ENCODE measurements around the gene EARS2.

- TF ChIP-seq EZH2phosphoT487 (IDR thresholded peaks at IDR 0.05): no peak
- TF ChIP-seq CTCF (IDR thresholded peaks at IDR 0.05): no peak
- no peak for TF ChIP-seq EZH2 (IDR thresholded peaks at IDR 0.05)
Measured at GRCh38 chr16:23534868-23535860, 22.0 kb downstream of the EARS2 start.
